Gastroesophageal sphincter (tissue), 4 donors: ENCODE results near the gene ALKBH4. TPM values are rescaled to one million over a fixed set of nuclear protein-coding genes. Genes with fewer than 3 reads are reported as not detected.

Experiments
- ATAC-seq: fragments of 150-250 bp; one replicate; pipeline ENCODE4 v1.9.1; 2016; ENCODE audit warnings: mild to moderate bottlenecking, moderate library complexity
- H3K27ac ChIP-seq, 4 donors: fragments of 200-600 bp; sonication (generic) in 3 of 4; 1 replicate in 3 of 4; 2 replicates in 1 of 4; pipeline ENCODE4 v1.5.1; 2016 to 2019
- H3K27me3 ChIP-seq: fragments of 200-600 bp; sonication (generic); one replicate; pipeline ENCODE4 v1.5.1; 2019
- H3K36me3 ChIP-seq, 2 donors: fragments of 200-600 bp; sonication (generic); one replicate each; pipeline ENCODE4 v1.5.1; 2019; ENCODE audit warnings: control low read depth in 1 of 2
- H3K4me1 ChIP-seq, 3 donors: fragments of 200-600 bp; sonication (generic); 1 replicate in 2 of 3; 2 replicates in 1 of 3; pipeline ENCODE4 v1.5.1; 2016 to 2019; ENCODE audit warnings: control low read depth in 2 of 3
- H3K4me3 ChIP-seq, 2 donors: fragments of 200-600 bp; sonication (generic); one replicate each; pipeline ENCODE4 v1.5.1; 2019; ENCODE audit warnings: mild to moderate bottlenecking in 1 of 2, moderate library complexity in 1 of 2
- H3K9me3 ChIP-seq, 3 donors: fragments of 200-600 bp; sonication (generic); one replicate each; pipeline ENCODE4 v1.5.1; 2017 to 2019; ENCODE audit warnings: control low read depth in 2 of 3
- EP300 ChIP-seq: sonication (generic); formaldehyde crosslinking; IDR thresholded peaks from one replicate; pipeline ENCODE4 v1.6.1; 2017; ENCODE audit warnings: antibody characterized with exemption, mild to moderate bottlenecking
- POLR2A ChIP-seq, 2 donors: fragments of 450-650 bp; IDR thresholded peaks; one replicate each; pipeline ENCODE4 v1.6.1; 2017; ENCODE audit warnings: antibody characterized with exemption in 2 of 2, mild to moderate bottlenecking in 2 of 2, moderate library complexity in 1 of 2
- POLR2AphosphoS5 ChIP-seq: sonication (generic); formaldehyde crosslinking; IDR thresholded peaks from one replicate; pipeline ENCODE4 v1.6.1; 2017; ENCODE audit warnings: antibody characterized with exemption
- WGBS, 2 donors: methylation state at CpG; one replicate each; pipeline ENCODE4 v1.1.5; 2018; ENCODE audit warnings: low coverage in 1 of 2; 5-methylcytosine and 5-hydroxymethylcytosine counted together
- total RNA-seq, 4 donors: library from RNA; depleted of rRNA; stranded (reverse); fragments of >200 nt; gene quantifications; one replicate each; pipeline ENCODE4 v1.1.0, GENCODE V29; 2016
- TF ChIP-seq, protein P1 (sequence below), 4 experiments: fragments of 200-600 bp in 2 of 4; fragments of 450-650 bp in 2 of 4; sonication (generic) in 1 of 4; IDR thresholded peaks; one replicate each; pipeline ENCODE4 v1.5.1; 2017 to 2019; ENCODE audit warnings: antibody characterized with exemption in 4 of 4, mild to moderate bottlenecking in 2 of 4, moderate library complexity in 2 of 4

The ALKBH4 gene
- total RNA-seq, 4 donors from 2014 or later, result 9.7 to 31.6 (median 14.8) TPM

GRCh38 chr7:102417105-102417504, 47.6 kb downstream of the ALKBH4 start:
- 86 to 90% methylated on average over 2 to 3 of the region's 3 CpGs for WGBS, 2 donors
- Histone ChIP-seq H3K4me1 (peaks cover 0 to 14% (median 0%) of the 10 kb centered on the region in 3 donors), H3K4me3 (no peak overlapping the region), H3K36me3 (peaks cover 0 to 100% of the 10 kb centered on the region in 2 donors), H3K27ac (no peak overlapping the region), H3K27me3 (no peaks in the 10 kb centered on the region), H3K9me3 (no peaks in the 10 kb centered on the region)
- no peak for TF ChIP-seq EP300
- no peak for TF ChIP-seq POLR2A (IDR thresholded peaks at IDR 0.05)
- TF ChIP-seq, protein P1, sequence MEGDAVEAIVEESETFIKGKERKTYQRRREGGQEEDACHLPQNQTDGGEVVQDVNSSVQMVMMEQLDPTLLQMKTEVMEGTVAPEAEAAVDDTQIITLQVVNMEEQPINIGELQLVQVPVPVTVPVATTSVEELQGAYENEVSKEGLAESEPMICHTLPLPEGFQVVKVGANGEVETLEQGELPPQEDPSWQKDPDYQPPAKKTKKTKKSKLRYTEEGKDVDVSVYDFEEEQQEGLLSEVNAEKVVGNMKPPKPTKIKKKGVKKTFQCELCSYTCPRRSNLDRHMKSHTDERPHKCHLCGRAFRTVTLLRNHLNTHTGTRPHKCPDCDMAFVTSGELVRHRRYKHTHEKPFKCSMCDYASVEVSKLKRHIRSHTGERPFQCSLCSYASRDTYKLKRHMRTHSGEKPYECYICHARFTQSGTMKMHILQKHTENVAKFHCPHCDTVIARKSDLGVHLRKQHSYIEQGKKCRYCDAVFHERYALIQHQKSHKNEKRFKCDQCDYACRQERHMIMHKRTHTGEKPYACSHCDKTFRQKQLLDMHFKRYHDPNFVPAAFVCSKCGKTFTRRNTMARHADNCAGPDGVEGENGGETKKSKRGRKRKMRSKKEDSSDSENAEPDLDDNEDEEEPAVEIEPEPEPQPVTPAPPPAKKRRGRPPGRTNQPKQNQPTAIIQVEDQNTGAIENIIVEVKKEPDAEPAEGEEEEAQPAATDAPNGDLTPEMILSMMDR (IDR thresholded peaks at IDR 0.05), result no peak
- TF ChIP-seq POLR2AphosphoS5, result no peak
- no peak for ATAC-seq

DNA sequence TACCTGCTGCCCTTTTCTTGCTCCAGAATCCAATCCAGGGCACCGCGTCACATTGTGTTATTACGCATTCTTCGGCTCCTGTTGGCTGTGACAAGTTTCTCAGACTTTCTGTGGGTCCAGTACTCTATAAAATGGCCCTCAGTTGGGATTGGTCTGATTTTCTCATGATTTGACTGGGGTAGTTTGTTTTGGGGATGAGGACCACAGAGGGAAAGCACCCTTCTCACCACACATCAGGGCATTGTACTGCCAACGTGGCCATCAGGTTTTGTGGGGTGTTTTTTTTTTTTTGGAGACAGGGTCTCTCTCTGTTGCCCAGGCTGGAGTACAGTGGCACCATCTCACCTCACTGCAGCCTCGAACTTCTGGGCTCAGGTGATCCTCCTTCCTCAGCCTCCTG, 48.3 kb downstream of the ALKBH4 start:
- Histone ChIP-seq H3K9me3 (no peaks in the 10 kb centered on the region), H3K27ac (no peak overlapping the region), H3K27me3 (no peaks in the 10 kb centered on the region), H3K36me3 (peaks cover 0 to 100% of the 10 kb centered on the region in 2 donors), H3K4me1 (peaks cover 0 to 15% (median 0%) of the 10 kb centered on the region in 3 donors), H3K4me3 (no peak overlapping the region)
- no peak for ATAC-seq
- TF ChIP-seq EP300, result no peak
- TF ChIP-seq POLR2A (IDR thresholded peaks at IDR 0.05), result no peak
- TF ChIP-seq POLR2AphosphoS5, result no peak
- TF ChIP-seq, protein P1 (IDR thresholded peaks at IDR 0.05), result no peak
- WGBS, 2 donors, result 74 to 91% methylated on average over 5 of the region's 6 CpGs

DNA sequence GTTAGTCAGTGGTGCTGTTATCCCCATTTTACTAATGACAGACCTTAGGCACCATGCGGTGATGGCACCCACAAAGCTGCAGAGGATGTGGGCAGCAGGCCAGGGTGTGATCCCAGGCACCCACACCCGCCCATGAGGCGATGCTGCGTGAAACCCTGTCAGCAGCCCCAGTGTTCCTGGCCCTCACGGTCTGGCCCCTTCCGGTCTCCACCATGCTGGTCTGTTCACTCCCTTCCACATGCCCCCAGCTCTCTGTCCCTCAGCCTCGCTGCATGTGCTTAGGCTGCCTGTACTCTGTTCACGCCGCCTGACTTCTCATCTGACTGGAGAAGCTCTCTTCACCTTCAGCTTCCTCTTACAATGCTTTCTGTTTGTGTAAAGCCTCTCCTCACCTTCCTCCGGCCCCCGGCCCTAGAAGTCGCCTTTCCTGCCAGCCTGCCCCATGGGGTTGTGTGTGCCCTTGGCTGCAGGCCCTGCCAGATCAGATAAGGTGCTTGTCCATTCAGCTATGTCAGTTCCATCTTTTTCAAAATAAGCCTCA, 48.9 kb downstream of the ALKBH4 start:
- ATAC-seq, result no peak
- 77 to 89% methylated on average over 7 to 10 of the region's 12 CpGs for WGBS, 2 donors
- no peaks in the 10 kb centered on the region for H3K27me3 ChIP-seq
- H3K4me3 ChIP-seq, result no peak overlapping the region
- TF ChIP-seq, protein P1 (IDR thresholded peaks at IDR 0.05), result no peak
- no peak for TF ChIP-seq EP300
- TF ChIP-seq POLR2A (IDR thresholded peaks at IDR 0.05), result no peak
- TF ChIP-seq POLR2AphosphoS5, result no peak
- H3K27ac ChIP-seq, result no peak overlapping the region
- peaks cover 0 to 100% of the 10 kb centered on the region in 2 donors for H3K36me3 ChIP-seq
- H3K9me3 ChIP-seq, result no peaks in the 10 kb centered on the region
- H3K4me1 ChIP-seq, result peaks cover 0 to 15% (median 0%) of the 10 kb centered on the region in 3 donors

- Histone ChIP-seq H3K36me3 (peaks cover 0 to 100% of the 10 kb centered on the region in 2 donors), H3K4me1 (peaks cover 0 to 15% (median 0%) of the 10 kb centered on the region in 3 donors), H3K27ac (no peak overlapping the region), H3K9me3 (peaks cover 0 to 6% (median 0%) of the 10 kb centered on the region in 3 donors), H3K27me3 (no peaks in the 10 kb centered on the region), H3K4me3 (no peak overlapping the region)
- TF ChIP-seq POLR2A (IDR thresholded peaks at IDR 0.05) (no peak), EP300 (no peak), POLR2AphosphoS5 (no peak)
- TF ChIP-seq, protein P1 (IDR thresholded peaks at IDR 0.05), result no peak
- ATAC-seq, result no peak
- WGBS, 2 donors, result 90 to 91% methylated on average over 2 to 4 of the region's 4 CpGs
These were observed 51.1 kb downstream of the ALKBH4 start for GRCh38 chr7:102413611-102414010.

DNA sequence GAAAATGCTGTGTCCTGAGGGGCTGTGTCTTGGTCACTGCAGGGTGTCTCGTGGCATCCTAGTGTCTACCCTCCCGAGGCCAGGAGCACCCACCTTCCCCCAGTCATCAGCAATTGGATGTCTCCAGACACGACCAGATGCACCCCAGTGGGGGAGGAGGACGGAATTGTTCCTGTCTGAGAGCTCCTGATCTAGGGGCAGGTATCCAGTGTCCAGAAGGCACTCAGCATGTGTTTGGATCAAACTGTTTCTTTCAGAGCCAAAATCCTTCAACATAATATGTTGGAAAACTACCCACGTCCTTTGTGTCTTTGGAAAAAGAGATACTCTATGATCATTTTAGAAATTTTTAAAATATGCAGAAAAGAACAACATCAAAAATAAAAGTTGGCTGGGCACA, 51.6 kb downstream of the ALKBH4 start:
- Histone ChIP-seq H3K4me3 (no peak overlapping the region), H3K27me3 (no peaks in the 10 kb centered on the region), H3K27ac (no peak overlapping the region), H3K9me3 (peaks cover 0 to 6% (median 0%) of the 10 kb centered on the region in 3 donors), H3K4me1 (peaks cover 0 to 15% (median 0%) of the 10 kb centered on the region in 3 donors), H3K36me3 (peaks cover 0 to 100% of the 10 kb centered on the region in 2 donors)
- no peak for ATAC-seq
- TF ChIP-seq POLR2AphosphoS5 (no peak), EP300 (no peak), POLR2A (IDR thresholded peaks at IDR 0.05) (no peak)
- TF ChIP-seq, protein P1 (IDR thresholded peaks at IDR 0.05), result no peak
- 0 to 58% methylated on average over 1 of the region's 5 CpGs for WGBS, 2 donors
